Muscle of arm (tissue), 12 donors: Measurements from ENCODE around the gene CD300E. TPM values are rescaled to one million over a fixed set of nuclear protein-coding genes. Genes with fewer than 3 reads are reported as not detected.

Experiments used
- DNase-seq: peaks from one replicate; pipeline ENCODE4 v3.0.0-alpha.2; 2013
- polyA plus RNA-seq, 12 donors: library from polyadenylated mRNA; unstranded; fragments of 120-200 nt; gene quantifications; one replicate each; pipeline ENCODE4 v1.2.1, GENCODE V29; 2013; ENCODE audit not compliant: insufficient read length in 12 of 12

Gene CD300E
- polyA plus RNA-seq, 12 donors, result 0.13 to 0.68 (median 0.30) TPM; not detected in 2

GRCh38 chr17:74568106-74568873 lies 55.2 kb downstream of the CD300E start:
- DNase-seq, result no peak

- DNase-seq, result no peak
These were observed 56.1 kb downstream of the CD300E start, which contains the start of gene CD300H for GRCh38 chr17:74567397-74567796. CD300H (minus strand) TSS chr17:74567509.

- DNase-seq, result no peak
These were observed 57.3 kb downstream of the CD300E start for GRCh38 chr17:74566132-74566753.

GRCh38 chr17:74565126-74565525 lies 58.4 kb downstream of the CD300E start:
- no peak for DNase-seq

GRCh38 chr17:74563358-74563757 lies 60.2 kb downstream of the CD300E start:
- DNase-seq, result no peak

- no peak for DNase-seq
These were observed 62.0 kb downstream of the CD300E start for GRCh38 chr17:74561586-74561985.

Other genes with a start within 250 kb of the CD300E start
- gene GPRC5C, start 191.7 kb downstream of the CD300E start, polyA plus RNA-seq, result 10 to 100 TPM in 11 of 12 donors, not detected in 1; 16.2 to 61.7 (median 26.4) TPM
- 1 to 10 TPM in 10 of 12 donors, not detected in 2; 1.1 to 2.6 (median 1.9) TPM for gene CD300A, start 157.1 kb downstream of the CD300E start, polyA plus RNA-seq
- gene CD300LB, start 92.3 kb downstream of the CD300E start, polyA plus RNA-seq, result under 1 TPM in 9 of 12 donors, not detected in 3; 0.07 to 0.83 (median 0.14) TPM
- gene CD300C, start 77.6 kb downstream of the CD300E start, polyA plus RNA-seq, result under 1 TPM in 10 of 12 donors, not detected in 2; 0.18 to 0.76 (median 0.52) TPM
- gene CD300H, start 56.2 kb downstream of the CD300E start, polyA plus RNA-seq, result under 1 TPM in 2 of 12 donors, not detected in 10; 0.32 to 0.37 TPM
- not detected for gene CD300LD, start 31.5 kb downstream of the CD300E start, polyA plus RNA-seq
- under 1 TPM in 8 of 12 donors, not detected in 4; 0.14 to 0.90 (median 0.24) TPM for gene CD300LF, start 89.2 kb upstream of the CD300E start, polyA plus RNA-seq
- 1 to 10 TPM in 8 of 12 donors, under 1 TPM in 3, not detected in 1; 0.63 to 5.0 (median 1.3) TPM for gene RAB37, start 113.5 kb upstream of the CD300E start, polyA plus RNA-seq
- gene NHERF1, start 124.9 kb upstream of the CD300E start, polyA plus RNA-seq, result 10 to 100 TPM in 2 of 12 donors, 1 to 10 TPM in 9, not detected in 1; 5.0 to 63.4 (median 6.7) TPM
- gene NAT9, start 152.6 kb upstream of the CD300E start, polyA plus RNA-seq, result 10 to 100 TPM in 11 of 12 donors, not detected in 1; 26.8 to 42.5 (median 33.6) TPM
- gene GRIN2C, start 236.1 kb upstream of the CD300E start, polyA plus RNA-seq, result 1 to 10 TPM in 1 of 12 donors, under 1 TPM in 9, not detected in 2; 0.48 to 1.1 (median 0.87) TPM
- 1 to 10 TPM in 10 of 12 donors, not detected in 2; 1.8 to 6.1 (median 2.6) TPM for gene FDXR, start 249.3 kb upstream of the CD300E start, polyA plus RNA-seq